K562 (cell line): ENCODE data around the gene PLA2G2C. TPM values are rescaled to one million over a fixed set of nuclear protein-coding genes. Genes with fewer than 3 reads are reported as not detected.

Source experiments
- CTBP1 ChIP-seq: fragments of 450-650 bp; IDR thresholded peaks from 2 replicates; pipeline ENCODE4 v1.6.1; 2016; ENCODE audit warnings: borderline replicate concordance
- FOSL1 ChIP-seq: fragments of 200-800 bp; sonication (Bioruptor generic); conservative IDR thresholded peaks from 2 replicates; pipeline ENCODE4 v1.6.1; 2016; ENCODE audit warnings: missing genetic modification characterization, missing compliant biosample characterization
- PPARD ChIP-seq: fragments of 250-450 bp; sonication (Bioruptor Pico); IDR thresholded peaks from 2 replicates; pipeline ENCODE4 v1.8.0; 2022; ENCODE audit warnings: inconsistent platforms, mild to moderate bottlenecking, moderate library complexity
- TEAD4 ChIP-seq, 2 experiments: sonication (generic) in 1 of 2; formaldehyde crosslinking in 1 of 2; IDR thresholded peaks; 2 replicates each; pipeline versions ENCODE4 v1.6.1 to v1.8.0; 2012 to 2022; ENCODE audit warnings: borderline replicate concordance in 1 of 2, inconsistent platforms in 1 of 2, low read length in 1 of 2, mild to moderate bottlenecking in 1 of 2, missing genetic modification reagents in 1 of 2
- polyA plus RNA-seq, 8 experiments: library from polyadenylated mRNA; depleted of rRNA in 4 of 8; stranded (reverse) in 5 of 8; unstranded in 3 of 8; fragments of >200 nt; fragmentation: Nextera tagmentation in 2 of 8; fragmentation: Illumina TruSeq in 1 of 8; extraction: Ambion mirVana in 2 of 8; extraction: Trizol in 1 of 8; gene quantifications; 2 replicates each; pipeline versions ENCODE4 v1.2.1 to v1.2.3, GENCODE V29; 2011 to 2014; ENCODE audit warnings: inconsistent platforms in 1 of 8, missing spikeins in 1 of 8
- total RNA-seq, 7 experiments: library from RNA; depleted of rRNA in 6 of 7; stranded (reverse); fragments of >200 nt in 6 of 7; fragmentation: Illumina TruSeq in 2 of 7; extraction: Trizol in 2 of 7; gene quantifications; 2 replicates each; pipeline versions ENCODE4 v1.2.1 to v1.2.3, GENCODE V29; 2011 to 2021; ENCODE audit warnings: low replicate concordance in 1 of 7
- TF ChIP-seq, protein P1 (sequence below), 2 experiments: fragments of 450-650 bp; formaldehyde crosslinking in 1 of 2; IDR thresholded peaks; 2 replicates each; pipeline versions ENCODE4 v1.4.0 to v1.6.1; 2014 to 2020; ENCODE audit warnings: mild to moderate bottlenecking in 2 of 2, borderline replicate concordance in 1 of 2, low read depth in 1 of 2

PLA2G2C gene
- total and polyA plus RNA-seq, 9 of the 15 experiments (the other 6 are each of a cell fraction or from before 2014, with no cell fraction given), result 0.14 to 0.49 (median 0.21) TPM

DNA sequence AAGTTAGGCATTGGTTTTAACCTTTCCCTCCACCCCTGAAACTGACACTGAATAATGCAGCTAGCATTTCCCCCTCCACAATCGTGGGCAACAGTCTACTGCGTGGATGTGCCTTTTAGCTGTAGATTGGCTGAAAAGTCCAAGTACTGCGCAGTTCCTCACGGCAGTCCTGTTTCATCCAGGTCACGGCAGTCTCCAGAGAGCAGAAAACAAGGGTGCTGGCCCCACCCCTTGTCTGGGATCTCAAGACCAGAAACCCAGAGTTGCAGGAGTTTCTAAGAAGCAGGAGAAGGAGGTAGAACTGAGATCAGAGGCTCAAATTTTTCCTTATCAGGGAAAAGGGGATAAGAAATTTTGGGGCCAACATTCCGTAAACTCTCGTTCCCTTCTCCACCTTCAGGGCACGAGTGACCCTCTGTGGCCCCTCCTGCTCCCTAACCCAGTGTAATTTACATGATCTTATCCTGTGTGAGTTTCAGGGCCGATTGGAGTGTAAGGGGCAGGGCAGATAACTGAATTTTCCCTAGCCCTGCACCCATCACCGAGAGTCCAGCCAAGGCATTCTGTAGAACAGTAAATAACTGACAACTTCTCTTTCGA, 25.9 kb upstream of the PLA2G2C start (continued):
- TF ChIP-seq, protein P1, sequence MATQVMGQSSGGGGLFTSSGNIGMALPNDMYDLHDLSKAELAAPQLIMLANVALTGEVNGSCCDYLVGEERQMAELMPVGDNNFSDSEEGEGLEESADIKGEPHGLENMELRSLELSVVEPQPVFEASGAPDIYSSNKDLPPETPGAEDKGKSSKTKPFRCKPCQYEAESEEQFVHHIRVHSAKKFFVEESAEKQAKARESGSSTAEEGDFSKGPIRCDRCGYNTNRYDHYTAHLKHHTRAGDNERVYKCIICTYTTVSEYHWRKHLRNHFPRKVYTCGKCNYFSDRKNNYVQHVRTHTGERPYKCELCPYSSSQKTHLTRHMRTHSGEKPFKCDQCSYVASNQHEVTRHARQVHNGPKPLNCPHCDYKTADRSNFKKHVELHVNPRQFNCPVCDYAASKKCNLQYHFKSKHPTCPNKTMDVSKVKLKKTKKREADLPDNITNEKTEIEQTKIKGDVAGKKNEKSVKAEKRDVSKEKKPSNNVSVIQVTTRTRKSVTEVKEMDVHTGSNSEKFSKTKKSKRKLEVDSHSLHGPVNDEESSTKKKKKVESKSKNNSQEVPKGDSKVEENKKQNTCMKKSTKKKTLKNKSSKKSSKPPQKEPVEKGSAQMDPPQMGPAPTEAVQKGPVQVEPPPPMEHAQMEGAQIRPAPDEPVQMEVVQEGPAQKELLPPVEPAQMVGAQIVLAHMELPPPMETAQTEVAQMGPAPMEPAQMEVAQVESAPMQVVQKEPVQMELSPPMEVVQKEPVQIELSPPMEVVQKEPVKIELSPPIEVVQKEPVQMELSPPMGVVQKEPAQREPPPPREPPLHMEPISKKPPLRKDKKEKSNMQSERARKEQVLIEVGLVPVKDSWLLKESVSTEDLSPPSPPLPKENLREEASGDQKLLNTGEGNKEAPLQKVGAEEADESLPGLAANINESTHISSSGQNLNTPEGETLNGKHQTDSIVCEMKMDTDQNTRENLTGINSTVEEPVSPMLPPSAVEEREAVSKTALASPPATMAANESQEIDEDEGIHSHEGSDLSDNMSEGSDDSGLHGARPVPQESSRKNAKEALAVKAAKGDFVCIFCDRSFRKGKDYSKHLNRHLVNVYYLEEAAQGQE (IDR thresholded peaks at IDR 0.05; ENCODE audit: borderline replicate concordance), result peak; percentile 59
- TF ChIP-seq, protein P1 (CRISPR knock-in tag; IDR thresholded peaks at IDR 0.05; ENCODE audit: low read depth), result no peak
- peak; percentile 20; the same call in 1 of the 2 replicates for TF ChIP-seq CTBP1
- TF ChIP-seq PPARD (CRISPR knock-in tag), result no peak
- 0 out of 2 replicates have a peak, but pooled peaks have one; percentile 8 for TF ChIP-seq TEAD4 (IDR thresholded peaks at IDR 0.05; ENCODE audit: low read length)
- TF ChIP-seq TEAD4 (CRISPR knock-in tag; IDR thresholded peaks at IDR 0.05; ENCODE audit: borderline replicate concordance), result no peak
- TF ChIP-seq FOSL1 (tag), result 0 out of 2 replicates have a peak, but pooled peaks have one; percentile 30
